ENCODE results near the gene RASSF8.

Gene RASSF8

DNA sequence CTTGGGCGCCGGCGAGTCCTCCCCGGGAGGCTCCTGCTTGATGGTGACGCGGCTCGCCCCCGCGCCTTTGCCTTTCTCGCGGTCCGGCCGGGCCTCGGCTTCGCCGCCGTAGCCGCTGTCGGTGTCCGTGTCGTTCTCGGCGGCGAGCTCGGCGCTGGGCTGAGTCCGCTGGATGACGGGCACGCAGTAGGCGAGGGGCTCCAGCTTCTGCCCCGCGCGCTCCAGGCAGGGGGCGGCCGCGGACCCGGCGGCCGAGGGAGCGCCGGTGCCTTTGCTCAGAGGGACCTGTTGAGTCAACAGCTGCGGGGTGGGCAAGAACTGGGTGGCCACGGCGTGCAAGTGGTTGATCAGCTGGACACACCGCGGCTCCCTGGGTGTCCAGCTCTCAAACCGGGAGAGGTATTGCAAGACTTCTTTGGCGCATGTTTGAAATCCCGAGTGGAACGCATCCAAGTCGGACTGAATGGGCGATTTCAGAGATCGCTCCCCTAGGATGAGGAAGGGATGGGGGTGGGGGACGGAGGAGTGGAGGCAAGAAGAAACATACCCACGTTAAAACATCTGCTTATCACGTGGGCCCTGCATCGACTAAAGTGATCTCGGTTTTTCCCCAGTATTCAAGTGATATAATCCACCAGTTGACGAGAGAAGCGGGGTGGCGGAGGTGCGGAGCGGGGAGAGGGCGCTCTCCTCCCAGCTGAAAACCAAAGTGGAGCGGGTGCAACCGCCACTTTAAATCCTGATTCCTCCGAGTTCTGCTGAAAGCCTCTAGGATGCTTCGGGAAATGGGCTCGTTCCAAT, 164.4 kb downstream of the RASSF8 start:
- no peak for DNase-seq (ENCODE audit: extremely low read depth in 1 of 2, low read depth in 1 of 2)

DNA sequence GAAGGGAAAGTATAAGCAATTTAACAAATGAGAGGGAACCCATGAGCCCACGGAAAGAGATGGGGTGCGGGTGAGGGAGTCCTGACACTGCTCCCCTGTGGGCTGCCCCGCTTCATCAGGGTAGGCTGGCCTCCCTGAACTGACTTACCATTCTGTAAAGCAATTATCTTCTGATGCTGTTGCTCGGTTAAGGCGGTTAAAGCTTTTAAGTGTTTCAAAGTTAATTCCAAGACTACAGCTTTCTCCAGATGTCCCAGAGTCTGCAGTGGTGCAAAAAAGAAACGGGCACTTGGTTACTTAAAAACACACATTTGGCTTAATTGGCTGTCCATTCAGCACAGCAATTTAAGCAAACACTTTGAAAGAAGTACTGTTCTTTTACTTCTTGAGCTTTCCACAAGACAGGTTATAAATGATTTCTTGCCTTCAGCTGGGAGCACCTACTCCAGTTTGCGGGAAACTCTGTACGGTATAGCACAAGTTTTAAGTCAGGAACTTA, 165.0 kb downstream of the RASSF8 start:
- no peak for DNase-seq (ENCODE audit: extremely low read depth in 1 of 2, low read depth in 1 of 2)

- no peak for DNase-seq (ENCODE audit: extremely low read depth in 1 of 2, low read depth in 1 of 2)
Observed at GRCh38 chr12:26124446-26125399, 166.2 kb downstream of the RASSF8 start, which contains the start of gene BHLHE41. Gene BHLHE41 (minus strand): TSS chr12:26125037. CDS start chr12:26124779, 258 bp downstream.

DNA sequence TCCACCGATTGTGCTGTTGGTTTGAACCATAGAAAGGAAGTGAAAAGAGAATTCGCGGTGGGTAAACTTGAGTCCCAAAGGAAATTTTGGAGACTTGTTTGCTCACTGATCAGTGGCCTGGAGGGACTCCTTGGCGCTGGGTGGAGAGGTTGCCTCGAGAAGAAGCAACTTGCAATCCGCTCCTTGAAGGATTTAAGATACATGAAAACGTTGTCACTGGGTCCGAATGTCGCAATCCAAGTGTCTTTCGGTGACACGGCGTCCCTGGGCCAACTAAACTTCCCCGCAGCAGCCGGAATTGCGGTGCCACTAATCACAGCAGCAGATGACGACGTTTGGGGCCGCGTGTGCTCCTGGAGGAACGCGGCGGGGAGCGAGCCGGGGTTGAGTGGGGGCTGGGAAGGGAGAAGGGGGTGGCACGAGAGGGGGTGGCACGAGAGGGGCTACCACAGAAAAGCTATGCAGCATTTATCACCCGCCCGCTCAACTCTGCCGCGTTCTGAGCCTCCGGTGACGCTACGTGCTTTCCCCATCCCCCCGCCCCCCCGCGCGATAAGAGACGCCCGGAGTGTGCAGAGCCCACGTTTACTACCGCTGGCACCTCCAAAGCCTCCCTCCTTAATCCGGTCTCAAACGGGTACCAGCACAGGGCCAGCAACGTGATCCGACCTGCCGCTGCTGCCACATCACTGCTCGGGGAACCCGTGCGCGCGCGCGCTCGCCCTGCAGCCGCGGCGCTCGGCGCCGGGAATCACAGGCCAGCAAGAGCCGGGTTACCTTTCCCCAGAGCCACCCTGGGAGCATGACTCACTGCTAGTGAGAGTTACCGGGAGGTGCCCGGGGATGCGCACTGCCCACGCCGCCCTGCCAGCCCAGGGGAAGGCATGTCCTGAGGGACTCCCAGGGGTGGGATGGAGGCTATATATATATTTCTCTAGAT, 167.2 kb downstream of the RASSF8 start:
- DNase-seq (ENCODE audit: extremely low read depth in 1 of 2, low read depth in 1 of 2), result no peak

DNA sequence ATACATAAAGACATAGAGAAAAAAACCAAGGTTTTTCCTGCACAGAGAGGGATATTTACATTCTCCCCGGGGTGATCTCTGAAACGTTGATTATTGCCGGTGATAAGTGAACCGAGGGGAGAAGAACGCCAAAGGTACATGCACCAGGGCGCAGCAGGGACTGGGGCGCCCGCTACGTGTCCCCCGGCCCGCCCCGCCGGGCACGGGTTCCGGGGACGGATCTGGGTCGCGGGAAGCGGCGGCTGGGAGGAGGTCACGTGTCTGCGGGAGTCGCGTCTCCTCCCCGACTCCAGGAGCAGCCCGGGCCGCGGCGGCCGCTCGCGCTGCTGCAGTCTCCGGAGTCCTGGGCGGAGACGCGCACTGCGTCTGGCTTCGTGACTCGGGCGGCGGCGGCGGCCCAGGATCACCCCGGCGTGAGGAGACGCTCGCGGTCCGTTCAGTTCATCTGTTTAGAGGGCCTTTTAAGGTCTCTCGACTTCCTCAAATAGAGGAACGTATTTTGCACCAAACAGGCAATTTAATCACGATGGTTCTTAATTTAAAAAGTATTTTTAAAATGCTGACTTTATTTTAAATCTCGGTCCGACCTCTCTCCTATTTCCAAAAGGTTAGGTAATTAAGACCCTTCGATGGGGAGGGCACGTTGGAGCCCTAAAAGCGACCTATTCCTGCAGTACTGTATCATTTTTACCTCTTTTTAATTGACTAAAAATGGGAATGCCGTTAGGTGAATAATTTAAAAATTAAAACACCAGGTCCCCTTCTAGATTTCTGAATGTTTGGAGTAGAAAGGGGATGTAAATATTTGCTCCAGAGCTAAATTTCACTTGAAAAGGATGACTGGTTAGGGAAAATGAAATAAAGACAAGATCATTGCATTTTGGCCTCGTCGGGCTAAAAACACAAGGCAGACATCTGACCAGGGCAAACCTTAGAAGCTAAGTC, 168.1 kb downstream of the RASSF8 start:
- DNase-seq (ENCODE audit: extremely low read depth in 1 of 2, low read depth in 1 of 2), result no peak

GRCh38 chr12:26127404-26127803, 168.9 kb downstream of the RASSF8 start:
- no peak for DNase-seq (ENCODE audit: extremely low read depth in 1 of 2, low read depth in 1 of 2)

GRCh38 chr12:26128168-26128567, 169.7 kb downstream of the RASSF8 start:
- DNase-seq (ENCODE audit: extremely low read depth in 1 of 2, low read depth in 1 of 2), result no peak
